ENCODE measurements around the gene COG2. TPM values are rescaled to one million over a fixed set of nuclear protein-coding genes. Genes with fewer than 3 reads are reported as not detected.

COG2 gene
- total and polyA plus RNA-seq, 2 of the 13 experiments (the other 11 are each of a cell fraction or from before 2014, with no cell fraction given), result 16.8 to 36.3 TPM

- peak; percentile 90; the same call in 1 of the 2 replicates for TF ChIP-seq PAWR (CRISPR knock-in tag; IDR thresholded peaks at IDR 0.05; ENCODE audit: borderline replicate concordance)
- TF ChIP-seq, protein P1, sequence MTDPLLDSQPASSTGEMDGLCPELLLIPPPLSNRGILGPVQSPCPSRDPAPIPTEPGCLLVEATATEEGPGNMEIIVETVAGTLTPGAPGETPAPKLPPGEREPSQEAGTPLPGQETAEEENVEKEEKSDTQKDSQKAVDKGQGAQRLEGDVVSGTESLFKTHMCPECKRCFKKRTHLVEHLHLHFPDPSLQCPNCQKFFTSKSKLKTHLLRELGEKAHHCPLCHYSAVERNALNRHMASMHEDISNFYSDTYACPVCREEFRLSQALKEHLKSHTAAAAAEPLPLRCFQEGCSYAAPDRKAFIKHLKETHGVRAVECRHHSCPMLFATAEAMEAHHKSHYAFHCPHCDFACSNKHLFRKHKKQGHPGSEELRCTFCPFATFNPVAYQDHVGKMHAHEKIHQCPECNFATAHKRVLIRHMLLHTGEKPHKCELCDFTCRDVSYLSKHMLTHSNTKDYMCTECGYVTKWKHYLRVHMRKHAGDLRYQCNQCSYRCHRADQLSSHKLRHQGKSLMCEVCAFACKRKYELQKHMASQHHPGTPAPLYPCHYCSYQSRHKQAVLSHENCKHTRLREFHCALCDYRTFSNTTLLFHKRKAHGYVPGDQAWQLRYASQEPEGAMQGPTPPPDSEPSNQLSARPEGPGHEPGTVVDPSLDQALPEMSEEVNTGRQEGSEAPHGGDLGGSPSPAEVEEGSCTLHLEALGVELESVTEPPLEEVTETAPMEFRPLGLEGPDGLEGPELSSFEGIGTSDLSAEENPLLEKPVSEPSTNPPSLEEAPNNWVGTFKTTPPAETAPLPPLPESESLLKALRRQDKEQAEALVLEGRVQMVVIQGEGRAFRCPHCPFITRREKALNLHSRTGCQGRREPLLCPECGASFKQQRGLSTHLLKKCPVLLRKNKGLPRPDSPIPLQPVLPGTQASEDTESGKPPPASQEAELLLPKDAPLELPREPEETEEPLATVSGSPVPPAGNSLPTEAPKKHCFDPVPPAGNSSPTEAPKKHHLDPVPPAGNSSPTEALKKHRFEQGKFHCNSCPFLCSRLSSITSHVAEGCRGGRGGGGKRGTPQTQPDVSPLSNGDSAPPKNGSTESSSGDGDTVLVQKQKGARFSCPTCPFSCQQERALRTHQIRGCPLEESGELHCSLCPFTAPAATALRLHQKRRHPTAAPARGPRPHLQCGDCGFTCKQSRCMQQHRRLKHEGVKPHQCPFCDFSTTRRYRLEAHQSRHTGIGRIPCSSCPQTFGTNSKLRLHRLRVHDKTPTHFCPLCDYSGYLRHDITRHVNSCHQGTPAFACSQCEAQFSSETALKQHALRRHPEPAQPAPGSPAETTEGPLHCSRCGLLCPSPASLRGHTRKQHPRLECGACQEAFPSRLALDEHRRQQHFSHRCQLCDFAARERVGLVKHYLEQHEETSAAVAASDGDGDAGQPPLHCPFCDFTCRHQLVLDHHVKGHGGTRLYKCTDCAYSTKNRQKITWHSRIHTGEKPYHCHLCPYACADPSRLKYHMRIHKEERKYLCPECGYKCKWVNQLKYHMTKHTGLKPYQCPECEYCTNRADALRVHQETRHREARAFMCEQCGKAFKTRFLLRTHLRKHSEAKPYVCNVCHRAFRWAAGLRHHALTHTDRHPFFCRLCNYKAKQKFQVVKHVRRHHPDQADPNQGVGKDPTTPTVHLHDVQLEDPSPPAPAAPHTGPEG (CRISPR knock-in tag; IDR thresholded peaks at IDR 0.05), result peak; percentile 57; the same call in 1 of the 2 replicates
- TF ChIP-seq PITX1 (CRISPR knock-in tag; IDR thresholded peaks at IDR 0.05), result peak; percentile 96
- TF ChIP-seq HOXA3 (CRISPR knock-in tag; IDR thresholded peaks at IDR 0.05), result peak; percentile 96
- TF ChIP-seq ZBTB49 (CRISPR knock-in tag; IDR thresholded peaks at IDR 0.05; ENCODE audit: borderline replicate concordance), result no peak
- peak; percentile 94; the same call in 1 of the 2 replicates for TF ChIP-seq ZNF670 (CRISPR knock-in tag; IDR thresholded peaks at IDR 0.05; ENCODE audit: borderline replicate concordance)
- peak; percentile 70; the same call in 1 of the 2 replicates for TF ChIP-seq ZNF446 (CRISPR knock-in tag; IDR thresholded peaks at IDR 0.05)
- TF ChIP-seq ZC3H4 (CRISPR knock-in tag; IDR thresholded peaks at IDR 0.05; ENCODE audit: borderline replicate concordance), result no peak
- TF ChIP-seq SRSF1 (optimal IDR thresholded peaks at IDR 0.05; ENCODE audit: low read depth, low read length), result peak; percentile 71
- TF ChIP-seq PHB2 (IDR thresholded peaks at IDR 0.05; ENCODE audit: partially characterized antibody), result no peak
- TF ChIP-seq NR2F6 (IDR thresholded peaks at IDR 0.05), result peak; percentile 98
- peak; percentile 99 for TF ChIP-seq NR2F6 (CRISPR knock-in tag; IDR thresholded peaks at IDR 0.05)
- TF ChIP-seq ZNF292 (CRISPR knock-in tag; IDR thresholded peaks at IDR 0.05; ENCODE audit: borderline replicate concordance, low read depth), result peak; percentile 99
- TF ChIP-seq MED8 (CRISPR knock-in tag; IDR thresholded peaks at IDR 0.05; ENCODE audit: insufficient replicate concordance), result peak; percentile 86
- TF ChIP-seq HCFC1 (IDR thresholded peaks at IDR 0.05; ENCODE audit: low read depth, low read length), result no peak
- TF ChIP-seq AHR (CRISPR knock-in tag; IDR thresholded peaks at IDR 0.05), result peak; percentile 78; the same call in 1 of the 2 replicates
- TF ChIP-seq ZNF83 (CRISPR knock-in tag; IDR thresholded peaks at IDR 0.05; ENCODE audit: borderline replicate concordance), result no peak
- TF ChIP-seq PAX8 (CRISPR knock-in tag; IDR thresholded peaks at IDR 0.05; ENCODE audit: borderline replicate concordance), result no peak
- no peak for TF ChIP-seq CHD4 (IDR thresholded peaks at IDR 0.05; ENCODE audit: borderline replicate concordance, low read length)
- 0 out of 2 replicates have a peak, but pooled peaks have one; percentile 48 for TF ChIP-seq TMF1 (CRISPR knock-in tag; IDR thresholded peaks at IDR 0.05; ENCODE audit: low read depth)
- no peak for TF ChIP-seq ZNF839 (CRISPR knock-in tag; IDR thresholded peaks at IDR 0.05; ENCODE audit: borderline replicate concordance)
- TF ChIP-seq ZNF816 (CRISPR knock-in tag; IDR thresholded peaks at IDR 0.05; ENCODE audit: borderline replicate concordance), result no peak
Measured at GRCh38 chr1:230702934-230703678, 60.8 kb downstream of the COG2 start (continued).
